HCT116 (cell line): ENCODE measurements around the gene NEK8. TPM values are rescaled to one million over a fixed set of nuclear protein-coding genes. Genes with fewer than 3 reads are reported as not detected.

Source experiments
- ATAC-seq: fragments of 200-7000 bp; cut with Tn5 transposase; 2 replicates; pipeline ENCODE4 v1.9.1; 2020; ENCODE audit warnings: mild to moderate bottlenecking, moderate library complexity
- BruUV-seq: library from RNA; stranded (reverse); fragments of 400-500 nt; replicated peaks from 2 replicates; lab custom pipeline; 2021; lab: Mats Ljungman, UMichigan
- CTCF ChIA-PET: fragments of 300-600 bp; sonication (Branson Sonifier 250); formaldehyde crosslinking; loops from one replicate; lab custom pipeline; 2021; ENCODE audit warnings: antibody characterized with exemption; lab: Charles Lee
- POLR2A ChIA-PET: fragments of 300-600, 350-600 bp; sonication (Branson Sonifier 250); formaldehyde crosslinking; loops from one replicate; lab custom pipeline; 2021; ENCODE audit warnings: antibody characterized with exemption; lab: Charles Lee
- RAD21 ChIA-PET, 2 experiments: fragments of 300-600 bp; sonication (Branson Sonifier 250); formaldehyde crosslinking; loops; one replicate each; lab custom pipeline; 2023; ENCODE audit warnings: low total read pairs in 2 of 2; ENCODE audit not compliant: uncharacterized antibody in 2 of 2, unreplicated experiment in 2 of 2, low non-redundant PET in 1 of 2; lab: Charles Lee
- DNase-seq: peaks from one replicate; pipeline ENCODE4 v3.0.0-alpha.2; 2010; ENCODE audit warnings: low read depth, low spot score
- H2AFZ ChIP-seq: fragments of 200-600 bp; shearing (Covaris generic), sonication (generic); 2 replicates; pipeline ENCODE4 v1.6.1; 2017; ENCODE audit warnings: low read depth, mixed run types, mixed read lengths, antibody characterized with exemption, low read length; ENCODE audit not compliant: poor library complexity, severe bottlenecking
- H3K27ac ChIP-seq: 2 replicates; pipeline ENCODE4 v1.5.1; 2012; ENCODE audit warnings: low read depth, low read length
- H3K27me3 ChIP-seq: fragments of 200-600 bp; sonication (generic); 2 replicates; pipeline ENCODE4 v1.6.1; 2016; ENCODE audit warnings: mixed run types, low read length, mixed read lengths; ENCODE audit not compliant: insufficient read depth
- H3K36me3 ChIP-seq, 2 experiments: fragments of 200-500 bp in 1 of 2; fragments of 200-600 bp in 1 of 2; sonication (Bioruptor generic) in 1 of 2; sonication (generic) in 1 of 2; 2 replicates each; pipeline versions ENCODE4 v1.5.1 to v1.6.1; 2014 to 2016; ENCODE audit warnings: low read length in 2 of 2, inconsistent platforms in 1 of 2, mixed read lengths in 1 of 2, mixed run types in 1 of 2; ENCODE audit not compliant: insufficient read depth in 2 of 2, control insufficient read depth in 1 of 2
- H3K4me1 ChIP-seq, 2 experiments: fragments of 200-600 bp in 1 of 2; sonication (generic) in 1 of 2; 2 replicates each; pipeline versions ENCODE4 v1.5.1 to v1.6.1; 2012 to 2017; ENCODE audit warnings: low read length in 2 of 2, inconsistent platforms in 1 of 2, mild to moderate bottlenecking in 1 of 2, mixed read lengths in 1 of 2, mixed run types in 1 of 2, moderate library complexity in 1 of 2; ENCODE audit not compliant: insufficient read depth in 2 of 2, control insufficient read depth in 1 of 2
- H3K4me2 ChIP-seq: fragments of 200-600 bp; sonication (generic); 2 replicates; pipeline ENCODE4 v1.6.1; 2017; ENCODE audit warnings: mixed run types, low read length, mixed read lengths
- H3K4me3 ChIP-seq, 2 experiments: fragments of 200-600 bp in 1 of 2; sonication (generic) in 1 of 2; replicated peaks in 1 of 2; 2 replicates each; pipeline ENCODE4 v1.5.1; 2011 to 2016; ENCODE audit warnings: low read length in 2 of 2, control low read depth in 1 of 2, low read depth in 1 of 2, mild to moderate bottlenecking in 1 of 2, mixed read lengths in 1 of 2, mixed run types in 1 of 2
- H3K79me2 ChIP-seq: fragments of 200-600 bp; sonication (generic); 2 replicates; pipeline ENCODE4 v1.6.1; 2017; ENCODE audit warnings: mild to moderate bottlenecking, mixed run types, low read length, moderate library complexity, mixed read lengths; ENCODE audit not compliant: insufficient read depth
- H3K9ac ChIP-seq: fragments of 200-600 bp; sonication (generic); 2 replicates; pipeline ENCODE4 v1.6.1; 2016; ENCODE audit warnings: low read length, mixed read lengths
- H3K9me2 ChIP-seq: fragments of 200-600 bp; sonication (generic), shearing (Covaris generic); 2 replicates; pipeline ENCODE4 v1.6.1; 2017; ENCODE audit warnings: mixed run types, mild to moderate bottlenecking, moderate library complexity; ENCODE audit not compliant: insufficient read depth
- H3K9me3 ChIP-seq, 2 experiments: fragments of 200-500 bp in 1 of 2; fragments of 200-600 bp in 1 of 2; sonication (Bioruptor generic) in 1 of 2; sonication (generic) in 1 of 2; 2 replicates each; pipeline ENCODE4 v1.6.1; 2014 to 2017; ENCODE audit warnings: low read length in 2 of 2, mixed read lengths in 2 of 2, inconsistent platforms in 1 of 2, low read depth in 1 of 2, mild to moderate bottlenecking in 1 of 2, mixed run types in 1 of 2, moderate library complexity in 1 of 2; ENCODE audit not compliant: control insufficient read depth in 1 of 2, insufficient read depth in 1 of 2
- H4K20me1 ChIP-seq: fragments of 200-600 bp; sonication (generic), shearing (Covaris generic); 2 replicates; pipeline ENCODE4 v1.6.1; 2017; ENCODE audit warnings: mixed run types, mild to moderate bottlenecking, moderate library complexity; ENCODE audit not compliant: insufficient read depth
- CBX3 ChIP-seq: IDR thresholded peaks from 2 replicates; pipeline ENCODE4 v1.6.1; 2012; ENCODE audit warnings: low read depth
- CEBPB ChIP-seq: IDR thresholded peaks from 2 replicates; pipeline ENCODE4 v1.6.1; 2012; ENCODE audit warnings: low read depth
- CTCF ChIP-seq, 3 experiments: fragments of 200-600 bp in 1 of 3; sonication (generic) in 1 of 3; IDR thresholded peaks in 2 of 3; conservative IDR thresholded peaks in 1 of 3; 2 replicates each; pipeline ENCODE4 v1.5.1; 2012 to 2017; ENCODE audit warnings: low read depth in 2 of 3, low read length in 2 of 3, antibody characterized with exemption in 1 of 3, borderline replicate concordance in 1 of 3, control low read depth in 1 of 3, mild to moderate bottlenecking in 1 of 3, mixed read lengths in 1 of 3, mixed run types in 1 of 3, moderate library complexity in 1 of 3; ENCODE audit not compliant: insufficient read depth in 1 of 3
- EGR1 ChIP-seq: IDR thresholded peaks from 2 replicates; pipeline ENCODE4 v1.6.1; 2012; ENCODE audit warnings: low read depth
- ELF1 ChIP-seq: IDR thresholded peaks from 2 replicates; pipeline ENCODE4 v1.6.1; 2012; ENCODE audit warnings: low read depth, borderline replicate concordance
- EZH2 ChIP-seq: fragments of 200-600 bp; sonication (generic); IDR thresholded peaks from 2 replicates; pipeline ENCODE4 v1.6.1; 2017; ENCODE audit warnings: antibody characterized with exemption, mixed run types
- EZH2phosphoT487 ChIP-seq: fragments of 200-600 bp; IDR thresholded peaks from 2 replicates; pipeline ENCODE4 v1.6.1; 2018; ENCODE audit warnings: antibody characterized with exemption, borderline replicate concordance
- FOSL1 ChIP-seq: IDR thresholded peaks from 2 replicates; pipeline ENCODE4 v1.6.1; 2012; ENCODE audit warnings: low read depth
- JUND ChIP-seq: IDR thresholded peaks from 2 replicates; pipeline ENCODE4 v1.6.1; 2012
- MAX ChIP-seq: IDR thresholded peaks from 2 replicates; pipeline ENCODE4 v1.6.1; 2012
- POLR2A ChIP-seq: IDR thresholded peaks from 2 replicates; pipeline ENCODE4 v1.7.0; 2011; ENCODE audit warnings: borderline replicate concordance; ENCODE audit not compliant: insufficient read depth, insufficient read length; ENCODE audit errors: extremely low read depth
- POLR2AphosphoS5 ChIP-seq: IDR thresholded peaks from 2 replicates; pipeline ENCODE4 v1.6.1; 2011; ENCODE audit warnings: mild to moderate bottlenecking, low read depth, low read length, moderate library complexity
- RAD21 ChIP-seq: IDR thresholded peaks from 2 replicates; pipeline ENCODE4 v1.6.1; 2012; ENCODE audit warnings: low read depth, mild to moderate bottlenecking
- REST ChIP-seq: IDR thresholded peaks from 2 replicates; pipeline ENCODE4 v1.6.1; 2012; ENCODE audit warnings: low read depth
- SIN3A ChIP-seq: IDR thresholded peaks from 2 replicates; pipeline ENCODE4 v1.6.1; 2012; ENCODE audit warnings: low read depth
- SP1 ChIP-seq: IDR thresholded peaks from 2 replicates; pipeline ENCODE4 v1.6.1; 2012; ENCODE audit warnings: low read depth
- SRF ChIP-seq: IDR thresholded peaks from 2 replicates; pipeline ENCODE4 v1.6.1; 2012; ENCODE audit warnings: low read depth
- TCF7L2 ChIP-seq: IDR thresholded peaks from 2 replicates; pipeline ENCODE4 v1.7.0; 2011; ENCODE audit warnings: borderline replicate concordance, inconsistent platforms; ENCODE audit not compliant: insufficient read depth, insufficient read length; ENCODE audit errors: extremely low read depth
- ZNF274 ChIP-seq: fragments of 200-500 bp; sonication (Bioruptor generic); IDR thresholded peaks from 2 replicates; pipeline ENCODE4 v1.6.1; 2014; ENCODE audit warnings: mild to moderate bottlenecking, low read depth, low read length, inconsistent platforms
- intact Hi-C: fragments of 100-400 bp; cut with micrococcal nuclease; formaldehyde crosslinking; loops from 2 replicates; pipeline ENCODE4 v1.10.0; 2022
- total RNA-seq: library from RNA; stranded (reverse); gene quantifications from one replicate; pipeline ENCODE4 v1.2.1, GENCODE V29; 2021; ENCODE audit not compliant: unreplicated experiment

NEK8 gene
- total RNA-seq, 1 experiment from 2014 or later = 7.0 TPM

- DNase-seq = no peak
- no peak overlapping the region for H3K4me2 ChIP-seq
- RAD21 ChIA-PET = no interaction called here
- intact Hi-C loops = no loop called here
- no peak for ATAC-seq
- CTCF ChIA-PET = no interaction called here
- H3K9me2 ChIP-seq = no peaks in the 10 kb centered on the region
- H4K20me1 ChIP-seq = no peaks in the 10 kb centered on the region
- POLR2A ChIA-PET = interaction anchor here (1.0 kb wide), 1 partner anchor 14 kb away, joined by 3 read pairs; no protein-coding TSS in a partner anchor
- no peaks in the 10 kb centered on the region for H3K4me1 ChIP-seq
- H3K4me3 ChIP-seq = no peak overlapping the region
- H3K9me3 ChIP-seq = no peaks in the 10 kb centered on the region
- no peak overlapping the region for H3K9ac ChIP-seq
- H3K27ac ChIP-seq = no peak overlapping the region
- no peaks in the 10 kb centered on the region for H3K36me3 ChIP-seq
- no peak for TF ChIP-seq ELF1
- TF ChIP-seq MAX = no peak
- no peak for TF ChIP-seq CTCF (IDR thresholded peaks at IDR 0.05 in 2 of 3, conservative IDR thresholded peaks at IDR 0.05 in 1 of 3; ENCODE audit: borderline replicate concordance in 1 of 3, insufficient read depth in 1 of 3, low read depth in 2 of 3, low read length in 2 of 3)
- no peak for TF ChIP-seq CBX3
- TF ChIP-seq EZH2 = no peak
- no peak for TF ChIP-seq REST
- no peak for TF ChIP-seq POLR2A
- no peak for TF ChIP-seq POLR2AphosphoS5
- TF ChIP-seq CEBPB = no peak
- TF ChIP-seq EZH2phosphoT487 = no peak
- no peak for TF ChIP-seq JUND
- TF ChIP-seq TCF7L2 = no peak
- TF ChIP-seq FOSL1 = no peak
- TF ChIP-seq SIN3A = no peak
- no peak for TF ChIP-seq RAD21
- no peak for TF ChIP-seq EGR1
- TF ChIP-seq SP1 = no peak
- TF ChIP-seq SRF = no peak
- no peak for TF ChIP-seq ZNF274
- TF ChIP-seq, all 23 proteins: peak for 0
- Histone ChIP-seq H3K79me2 (peaks cover 46% of the 10 kb centered on the region; the same call in 1 of the 2 replicates), H2AFZ (no peak overlapping the region), H3K27me3 (no peaks in the 10 kb centered on the region)
- no TSS peak for BruUV-seq
Measured at GRCh38 chr17:28788100-28788499, 59.5 kb downstream of the NEK8 start.
